ENCODE measurements around the gene SSTR4.

GRCh38 chr20:23058240-23058639 lies 23.1 kb downstream of the SSTR4 start:
- TF ChIP-seq POLR2A (IDR thresholded peaks at IDR 0.05) (no peak), CTCF (IDR thresholded peaks at IDR 0.05) (no peak)

Data from Peyer's patch (tissue), 4 donors.